Right hindlimb (tissue), 1 donor: Measurements from ENCODE around the gene OR6J1.
"Not testable (repeated sequence)": the region's sequence is repeated elsewhere in the genome, so short reads cannot be mapped to it uniquely, and the experiment has no call there.

Source experiments
- DNase-seq: peaks from one replicate; pipeline ENCODE4 v3.0.0-alpha.2; 2018

The OR6J1 gene

GRCh38 chr14:22601996-22602395 is 42.2 kb downstream of the OR6J1 start:
- no peak for DNase-seq

GRCh38 chr14:22601456-22601855 is 42.7 kb downstream of the OR6J1 start:
- no peak for DNase-seq

DNA sequence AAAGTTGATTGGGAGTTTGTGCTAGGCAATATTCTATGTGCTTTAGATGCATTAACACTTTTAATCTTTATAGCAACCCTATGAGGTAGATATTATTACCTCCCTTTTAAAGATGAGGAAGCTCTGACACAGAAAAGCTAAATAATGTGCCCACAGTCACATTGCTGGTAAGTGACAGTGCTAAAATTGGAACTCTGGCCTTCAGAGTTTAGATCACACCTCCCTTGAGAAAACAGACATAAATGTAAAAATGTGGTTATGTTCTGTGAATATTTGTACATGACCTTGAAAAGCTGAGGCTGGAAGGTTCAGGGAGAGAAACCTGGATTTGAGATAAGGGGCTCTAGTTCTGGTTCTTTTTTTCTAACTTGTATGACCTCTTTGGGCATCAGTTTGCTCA is 44.1 kb downstream of the OR6J1 start:
- DNase-seq, result no peak

- DNase-seq, result no peak
Observed at GRCh38 chr14:22599349-22599748, 44.8 kb downstream of the OR6J1 start.

DNA sequence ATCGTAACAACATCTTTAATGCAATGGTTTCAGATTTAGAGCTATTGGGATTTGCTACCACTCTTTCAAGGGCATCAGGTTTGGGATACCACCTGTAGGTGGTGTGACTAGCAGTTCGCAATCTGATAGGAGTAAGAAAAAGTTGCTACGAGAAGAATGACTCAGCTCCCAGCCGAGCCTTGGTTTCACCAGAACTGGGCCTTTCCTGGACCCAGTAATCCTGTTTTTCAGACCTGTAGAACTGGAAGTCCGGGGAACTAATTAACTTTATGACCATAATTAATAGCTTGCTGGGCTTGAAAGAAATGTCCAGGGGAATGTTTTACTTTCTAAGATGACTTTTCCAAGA is 45.3 kb downstream of the OR6J1 start:
- DNase-seq, result no peak

DNA sequence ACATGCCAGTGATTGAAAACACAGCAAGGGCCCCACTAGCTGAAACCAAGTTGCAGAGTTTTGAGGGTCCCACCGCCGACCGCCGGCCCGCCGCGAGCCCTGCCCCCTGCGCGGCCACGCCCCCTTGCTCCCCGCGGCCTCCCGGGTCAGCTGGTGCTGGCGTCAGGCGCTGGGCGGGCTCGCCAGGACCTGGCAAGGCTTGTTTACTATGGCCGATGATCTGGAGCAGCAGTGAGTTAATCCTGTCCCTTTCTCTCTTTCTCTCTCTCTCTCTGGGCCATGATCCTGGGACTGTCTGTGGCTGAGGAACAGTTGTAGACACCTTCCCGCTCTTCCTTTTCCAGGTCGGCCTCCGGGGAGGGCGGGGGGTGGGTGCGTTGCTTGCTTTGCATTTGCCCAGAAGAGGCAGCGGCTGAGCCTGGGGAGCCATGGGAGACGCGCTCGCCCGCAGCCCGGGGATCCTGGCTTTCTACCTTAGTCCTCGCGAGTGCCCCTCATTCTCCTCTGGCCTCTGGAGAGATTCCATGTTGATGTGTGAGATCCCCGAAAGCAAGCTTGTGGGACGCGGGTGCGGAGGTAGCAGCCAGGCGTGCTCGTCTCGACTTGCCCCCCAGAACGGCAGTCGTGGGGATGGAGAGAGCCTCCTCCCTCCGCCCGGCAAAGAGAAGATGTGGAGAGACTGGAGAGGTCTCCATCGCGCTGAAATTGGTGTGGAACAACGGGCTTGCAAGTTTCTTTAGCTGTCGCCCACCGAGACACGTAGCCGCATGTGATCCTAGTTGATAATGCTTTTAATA is 45.9 kb downstream of the OR6J1 start, which contains the start of gene ABHD4:
Gene ABHD4 (plus strand): TSS at position 202 of the 797 bp plus-strand sequence. CDS start 7 bp downstream, at position 209.
- DNase-seq, result peak; percentile 91

GRCh38 chr14:22597771-22598098 is 46.4 kb downstream of the OR6J1 start:
- DNase-seq, result no peak

- no peak for DNase-seq
Observed at GRCh38 chr14:22597265-22597664, 46.9 kb downstream of the OR6J1 start.

DNA sequence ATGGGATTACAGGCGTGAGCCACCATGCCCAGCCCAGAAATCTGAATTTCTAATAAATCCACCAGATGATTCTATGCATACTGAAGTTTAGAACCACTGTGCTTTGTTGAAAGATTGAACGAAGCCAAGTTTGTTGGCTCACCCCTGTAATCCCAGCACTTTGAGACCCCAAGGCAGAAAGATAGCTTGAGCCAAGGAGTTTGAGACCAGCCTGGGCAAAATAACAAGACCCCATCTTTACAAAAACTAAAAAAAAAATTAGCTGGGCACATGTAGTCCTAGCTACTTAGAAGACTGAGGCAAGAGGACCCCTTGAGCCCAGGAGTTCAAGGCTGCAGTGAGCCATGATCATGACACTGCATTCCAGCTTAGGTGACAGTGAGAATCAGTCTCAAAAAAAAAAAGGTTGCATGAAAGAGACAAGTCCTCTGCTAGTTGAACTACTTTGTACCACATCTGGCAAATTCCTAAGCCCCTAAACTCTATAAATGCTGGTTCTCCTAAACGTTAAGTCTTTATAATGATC is 47.7 kb downstream of the OR6J1 start:
- no peak for DNase-seq

DNA sequence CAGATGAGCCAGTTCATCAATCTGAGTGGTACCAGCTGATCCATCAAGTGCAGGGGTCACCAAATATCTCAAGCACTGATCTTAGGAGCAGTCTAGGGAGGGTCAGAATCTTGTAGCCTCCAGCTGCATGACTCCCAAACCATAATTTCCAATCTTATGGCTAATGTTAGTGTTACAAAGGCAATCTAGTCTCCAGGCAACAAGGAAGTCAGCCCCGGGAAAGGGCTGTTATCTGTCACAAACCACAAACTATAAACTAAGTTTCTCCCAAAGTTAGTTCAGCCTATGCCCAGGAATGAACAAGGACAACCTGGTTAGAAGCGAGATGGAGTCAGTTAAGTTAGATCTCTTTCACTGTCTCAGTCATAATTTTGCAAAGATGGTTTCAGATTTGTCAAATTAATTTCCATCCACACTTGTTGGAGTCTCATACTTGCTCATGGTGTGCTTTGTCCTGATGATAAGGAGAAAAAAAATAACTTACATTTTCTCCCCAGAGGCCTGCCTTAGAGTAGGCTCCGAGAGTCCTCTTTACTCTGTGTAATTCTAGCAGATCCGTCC is 49.9 kb downstream of the OR6J1 start:
- no peak for DNase-seq

- DNase-seq, result no peak
Observed at GRCh38 chr14:22593601-22594000, 50.6 kb downstream of the OR6J1 start.

DNA sequence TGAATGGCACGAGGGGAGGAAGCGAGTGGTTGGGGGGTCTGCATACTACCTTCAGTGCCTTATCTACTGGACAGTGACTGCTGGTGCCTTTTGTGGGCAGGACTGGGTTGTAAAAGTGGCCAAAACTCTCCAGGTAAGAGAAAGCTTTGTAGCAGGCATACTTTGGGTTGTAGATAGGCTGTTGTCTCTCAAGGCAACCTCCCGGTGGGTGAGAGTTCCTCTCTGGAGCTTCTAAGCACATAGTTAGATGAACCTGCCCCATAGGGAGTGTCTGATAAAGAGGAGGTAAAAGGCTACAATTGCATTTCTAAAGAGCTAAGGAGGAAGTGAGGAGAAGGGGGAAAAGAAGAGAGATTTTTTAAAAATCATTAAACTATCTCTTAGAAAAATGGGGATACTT is 51.0 kb downstream of the OR6J1 start:
- DNase-seq, result no peak

- DNase-seq, result peak; percentile 99
Observed at GRCh38 chr14:22589096-22589839, 54.9 kb downstream of the OR6J1 start, which contains the start of gene DAD1. DAD1 (minus strand) TSS chr14:22589224; CDS start chr14:22589157, 67 bp downstream.

DNA sequence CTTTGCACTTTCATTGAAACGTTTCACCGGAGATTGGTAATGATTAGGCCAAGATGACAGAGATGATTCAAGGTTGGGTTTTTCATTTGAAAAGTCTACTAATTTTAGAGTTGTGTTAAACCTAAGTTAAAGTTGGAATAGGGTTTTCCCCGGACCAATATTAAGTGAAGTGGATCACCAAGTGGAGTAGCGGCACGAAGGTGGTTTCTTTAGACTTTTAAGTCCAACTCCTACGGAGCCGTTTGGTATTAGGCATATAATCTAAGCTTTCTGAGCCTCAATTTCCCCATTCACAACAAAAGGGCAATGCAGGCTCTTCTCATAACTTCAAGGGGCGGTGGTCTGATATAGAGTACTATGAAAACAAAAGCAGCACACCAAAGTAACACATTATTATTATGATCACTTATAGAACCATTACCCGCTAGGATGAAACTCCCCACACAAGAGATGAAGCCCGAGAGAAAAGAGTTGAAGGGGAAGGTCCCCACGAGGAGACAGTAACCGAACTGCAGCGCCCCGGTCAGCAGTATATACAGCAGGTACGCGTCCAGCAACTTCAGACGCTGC is 55.5 kb downstream of the OR6J1 start:
- DNase-seq, result no peak

- DNase-seq, result not testable (repeated sequence)
Observed at GRCh38 chr14:22587677-22588422, 56.3 kb downstream of the OR6J1 start.

- no peak for DNase-seq
Observed at GRCh38 chr14:22587247-22587646, 56.9 kb downstream of the OR6J1 start.

DNA sequence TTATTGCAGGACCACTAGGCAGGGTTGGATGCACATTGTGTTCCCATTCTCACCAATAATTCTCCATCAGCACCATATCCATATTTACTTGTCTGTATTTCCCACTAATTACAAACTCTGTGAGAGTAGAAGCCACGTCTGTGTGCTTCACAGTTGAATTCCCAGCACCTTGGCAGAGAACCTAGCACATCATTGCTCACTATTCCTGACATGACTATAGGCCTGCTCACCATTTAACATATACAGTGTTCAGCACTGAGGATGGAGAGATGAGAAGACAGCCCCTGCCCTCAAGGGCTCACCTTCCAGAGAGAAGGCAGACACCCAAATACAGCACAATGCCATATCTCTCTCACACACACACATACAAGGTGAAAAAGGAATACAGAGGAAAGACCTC is 60.2 kb downstream of the OR6J1 start:
- DNase-seq, result no peak
